Articular chondrocyte of knee joint (primary cell): ENCODE data around the gene PAXIP1. TPM values are rescaled to one million over a fixed set of nuclear protein-coding genes. Genes with fewer than 3 reads are reported as not detected.

ENCODE experiments used
- total RNA-seq: library from RNA; depleted of rRNA; stranded (reverse); fragments of >200 nt; gene quantifications from 2 replicates; pipeline ENCODE4 v1.2.3, GENCODE V29; 2012

The PAXIP1 gene
- total RNA-seq, result 7.8 and 8.0 TPM in 2 replicates

GRCh38 chr7:155003092-155003375, at the start of gene PAXIP1:
TSS of gene PAXIP1 (minus strand) at chr7:155003124. CDS start at chr7:155002929, 195 bp downstream.

Other genes starting within 250 kb of the PAXIP1 start
- gene HTR5A, start 67.2 kb upstream of the PAXIP1 start, total RNA-seq, result not detected in 2 replicates